Prostate gland (tissue), 2 donors: Measurements from ENCODE around the gene SLC6A6.

ENCODE experiments used
- POLR2A ChIP-seq: fragments of 450-650 bp; IDR thresholded peaks from one replicate; pipeline ENCODE4 v1.6.1; 2016; ENCODE audit warnings: antibody characterized with exemption, mild to moderate bottlenecking
- POLR2AphosphoS5 ChIP-seq: sonication (generic); formaldehyde crosslinking; IDR thresholded peaks from one replicate; pipeline ENCODE4 v1.6.1; 2017; ENCODE audit warnings: antibody characterized with exemption
- TF ChIP-seq, protein P1 (sequence below), 4 experiments: fragments of 200-600 bp in 2 of 4; fragments of 450-650 bp in 2 of 4; sonication (generic) in 2 of 4; IDR thresholded peaks; 1 replicate in 3 of 4; 2 replicates in 1 of 4; pipeline ENCODE4 v1.5.1; 2016 to 2019; ENCODE audit warnings: antibody characterized with exemption in 4 of 4, mild to moderate bottlenecking in 2 of 4, moderate library complexity in 2 of 4

DNA sequence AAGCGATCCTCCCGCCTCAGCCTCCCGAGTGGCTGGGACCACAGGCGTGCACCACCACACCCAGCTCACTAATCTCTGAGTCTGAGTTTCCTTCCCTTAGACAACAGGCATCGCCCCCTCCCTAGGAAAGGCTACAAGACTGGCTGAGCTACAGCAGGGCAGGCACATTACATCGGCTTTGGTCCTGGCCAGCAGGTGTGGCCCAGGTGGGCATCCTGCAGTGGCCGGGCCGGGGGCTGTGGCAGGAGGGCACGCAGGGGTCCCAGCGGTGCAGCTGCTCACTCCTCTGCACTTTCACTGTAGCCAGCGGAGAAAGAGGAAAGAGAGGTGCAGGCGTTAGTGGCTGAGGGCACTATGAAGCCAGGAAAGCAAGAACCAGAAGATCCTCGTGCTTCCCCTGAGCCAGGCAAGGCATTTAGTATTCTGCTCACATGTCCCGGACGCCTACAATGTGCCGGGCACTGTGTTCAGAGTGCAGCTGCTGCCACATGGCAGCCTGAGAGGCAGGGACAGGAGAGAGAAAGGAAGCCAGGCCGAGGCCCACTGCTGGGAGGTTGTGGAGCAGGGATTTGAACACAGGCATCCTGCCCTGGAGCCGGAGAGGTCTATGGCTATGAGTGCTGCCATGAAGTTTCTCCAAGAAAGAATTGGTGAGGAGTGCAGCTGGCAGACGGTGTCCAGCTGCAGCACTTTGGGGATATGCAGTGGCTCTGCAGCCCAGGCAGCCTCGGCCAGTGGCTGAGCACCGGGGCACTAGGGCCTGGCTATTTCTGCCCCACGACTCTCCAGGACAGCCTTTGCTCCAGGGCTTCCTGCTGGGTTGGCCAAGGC, 115.4 kb downstream of the SLC6A6 start:
- TF ChIP-seq, protein P1, sequence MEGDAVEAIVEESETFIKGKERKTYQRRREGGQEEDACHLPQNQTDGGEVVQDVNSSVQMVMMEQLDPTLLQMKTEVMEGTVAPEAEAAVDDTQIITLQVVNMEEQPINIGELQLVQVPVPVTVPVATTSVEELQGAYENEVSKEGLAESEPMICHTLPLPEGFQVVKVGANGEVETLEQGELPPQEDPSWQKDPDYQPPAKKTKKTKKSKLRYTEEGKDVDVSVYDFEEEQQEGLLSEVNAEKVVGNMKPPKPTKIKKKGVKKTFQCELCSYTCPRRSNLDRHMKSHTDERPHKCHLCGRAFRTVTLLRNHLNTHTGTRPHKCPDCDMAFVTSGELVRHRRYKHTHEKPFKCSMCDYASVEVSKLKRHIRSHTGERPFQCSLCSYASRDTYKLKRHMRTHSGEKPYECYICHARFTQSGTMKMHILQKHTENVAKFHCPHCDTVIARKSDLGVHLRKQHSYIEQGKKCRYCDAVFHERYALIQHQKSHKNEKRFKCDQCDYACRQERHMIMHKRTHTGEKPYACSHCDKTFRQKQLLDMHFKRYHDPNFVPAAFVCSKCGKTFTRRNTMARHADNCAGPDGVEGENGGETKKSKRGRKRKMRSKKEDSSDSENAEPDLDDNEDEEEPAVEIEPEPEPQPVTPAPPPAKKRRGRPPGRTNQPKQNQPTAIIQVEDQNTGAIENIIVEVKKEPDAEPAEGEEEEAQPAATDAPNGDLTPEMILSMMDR (IDR thresholded peaks at IDR 0.05) = no peak
- no peak for TF ChIP-seq POLR2A
- no peak for TF ChIP-seq POLR2AphosphoS5
